Left hindlimb (tissue), 1 donor: Measurements from ENCODE around the gene NME9.

ENCODE experiments used
- DNase-seq: peaks from one replicate; pipeline ENCODE4 v3.0.0-alpha.2; 2018

The NME9 gene

GRCh38 chr3:138332472-138333073 lies 2.9 kb upstream of the NME9 start:
- DNase-seq = no peak

GRCh38 chr3:138331143-138331894 lies 1.7 kb upstream of the NME9 start:
- DNase-seq = no peak

GRCh38 chr3:138329984-138330293 lies 288 bp upstream of the NME9 start:
- no peak for DNase-seq

- no peak for DNase-seq
Measured at GRCh38 chr3:138328341-138328740, 1.3 kb downstream of the NME9 start.

DNA sequence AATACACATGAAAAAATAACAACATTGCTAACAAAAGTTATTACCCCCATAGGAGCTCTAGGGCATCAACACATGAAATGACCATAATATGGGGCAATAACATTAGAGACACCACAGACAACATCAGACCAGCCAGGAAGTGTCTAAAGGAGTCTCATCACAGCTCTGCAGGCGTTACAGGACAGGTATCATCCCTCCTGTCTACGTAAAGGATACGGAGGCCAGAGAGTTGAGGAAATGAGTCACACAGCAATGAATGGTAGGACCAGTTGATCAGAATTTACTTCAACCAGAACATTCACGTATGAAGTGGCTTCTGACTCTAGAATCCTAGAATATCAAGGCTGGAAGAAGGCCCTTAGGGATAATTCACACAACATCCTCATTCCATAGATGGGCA lies 1.8 kb downstream of the NME9 start:
- DNase-seq = no peak

GRCh38 chr3:138326866-138327595 lies 2.6 kb downstream of the NME9 start:
- DNase-seq = no peak

GRCh38 chr3:138325990-138326389 lies 3.7 kb downstream of the NME9 start:
- no peak for DNase-seq

DNA sequence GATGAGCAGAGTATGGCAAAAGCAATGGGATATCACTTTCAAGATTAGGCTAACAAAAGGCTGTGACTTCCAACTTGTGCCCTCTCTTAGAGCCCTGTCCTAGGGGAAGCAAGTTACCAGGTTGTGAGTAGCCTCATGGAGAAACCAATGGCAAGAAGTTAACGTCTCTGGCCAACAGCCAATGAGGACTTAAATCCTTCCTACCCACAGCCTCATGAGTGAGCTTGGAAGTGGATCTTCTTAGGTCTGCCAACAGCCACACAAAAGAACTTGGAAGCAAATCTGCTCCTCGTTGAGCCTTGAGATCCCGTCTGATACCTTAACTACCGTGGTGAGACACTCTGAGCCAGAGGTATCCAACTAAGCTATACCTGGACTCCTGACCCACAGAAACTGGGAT lies 5.7 kb downstream of the NME9 start:
- DNase-seq = no peak

GRCh38 chr3:138317687-138318086 lies 12.0 kb downstream of the NME9 start:
- DNase-seq = no peak

DNA sequence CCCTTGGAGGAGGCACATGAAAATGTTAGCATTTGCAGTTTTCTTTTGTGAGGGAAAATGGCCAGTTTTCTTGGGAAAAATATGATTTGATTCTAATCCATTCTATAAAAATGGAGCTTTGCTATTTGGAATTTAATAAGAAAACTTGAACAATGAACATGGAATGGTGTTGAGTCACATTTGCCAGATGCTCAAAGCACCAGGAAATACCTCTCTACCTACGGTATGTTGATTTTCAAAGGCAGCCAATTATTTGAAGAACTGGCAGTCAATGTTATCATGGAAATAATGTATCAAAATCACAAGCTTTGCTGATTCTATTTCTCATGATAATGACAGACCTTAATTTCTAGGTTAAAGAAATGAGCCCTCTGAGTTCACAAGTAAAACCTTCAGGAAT lies 14.9 kb downstream of the NME9 start:
- no peak for DNase-seq

GRCh38 chr3:138310494-138310893 lies 19.2 kb downstream of the NME9 start:
- DNase-seq = no peak

DNA sequence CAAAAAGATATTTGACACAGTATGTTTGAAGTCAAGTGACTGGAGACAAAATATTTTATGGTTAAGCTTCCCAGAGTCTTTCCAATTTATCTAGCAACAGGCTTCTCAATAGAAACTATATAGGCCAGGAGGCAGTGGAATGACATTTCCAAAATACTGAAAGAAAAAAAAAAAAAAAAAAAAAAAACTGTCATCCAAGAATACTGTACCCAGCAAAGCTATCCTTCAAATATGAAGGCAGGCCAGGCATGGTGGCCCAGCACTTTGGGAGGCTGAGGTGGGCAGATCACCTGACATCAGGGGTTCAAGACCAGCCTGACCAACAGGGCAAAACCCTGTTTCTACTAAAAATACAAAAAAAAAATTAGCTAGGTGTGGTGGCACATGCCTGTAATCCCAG lies 20.9 kb downstream of the NME9 start:
- DNase-seq = no peak

DNA sequence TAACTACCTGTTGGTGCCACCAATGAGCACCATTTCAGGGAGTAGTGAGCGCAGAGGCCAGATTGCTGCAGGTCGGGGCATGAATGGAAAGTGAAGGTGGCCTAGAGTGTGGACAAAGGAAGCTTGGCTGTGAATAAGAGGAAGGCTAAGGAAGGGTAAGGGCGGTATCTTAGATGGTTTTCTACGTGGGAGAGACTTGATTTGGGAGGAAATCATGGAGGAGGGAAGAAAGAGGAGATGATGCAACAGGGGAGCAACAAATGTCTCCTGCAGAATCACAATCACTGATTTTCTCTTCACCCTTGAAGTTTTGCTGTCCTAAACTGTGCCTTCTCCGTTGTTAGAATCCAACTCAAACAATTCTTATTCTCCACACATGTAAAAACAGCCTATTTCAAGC lies 21.8 kb downstream of the NME9 start:
- no peak for DNase-seq

- no peak for DNase-seq
Measured at GRCh38 chr3:138303474-138303873, 26.2 kb downstream of the NME9 start.

DNA sequence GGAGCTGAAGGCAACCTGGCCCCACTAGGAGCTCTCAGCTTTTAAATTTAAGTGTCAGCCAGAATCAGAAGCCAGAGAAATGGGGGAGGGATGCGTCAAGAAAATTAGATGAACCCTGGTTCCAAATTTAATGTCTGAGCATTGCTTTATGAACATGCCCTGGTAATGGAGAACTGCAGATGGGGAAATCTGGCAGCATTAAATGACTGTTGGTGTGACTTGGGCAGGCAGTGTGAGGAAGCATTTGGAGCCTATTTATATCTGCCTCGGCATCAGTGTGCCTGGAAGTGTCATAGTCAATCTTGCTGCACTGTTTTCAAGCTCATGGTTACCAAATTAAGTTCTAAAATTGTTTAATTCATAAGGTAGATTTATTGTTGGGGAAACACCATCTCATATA lies 29.0 kb downstream of the NME9 start:
- DNase-seq = no peak

GRCh38 chr3:138297876-138298275 lies 31.8 kb downstream of the NME9 start:
- DNase-seq = no peak

GRCh38 chr3:138297059-138297607 lies 32.5 kb downstream of the NME9 start:
- DNase-seq = no peak

DNA sequence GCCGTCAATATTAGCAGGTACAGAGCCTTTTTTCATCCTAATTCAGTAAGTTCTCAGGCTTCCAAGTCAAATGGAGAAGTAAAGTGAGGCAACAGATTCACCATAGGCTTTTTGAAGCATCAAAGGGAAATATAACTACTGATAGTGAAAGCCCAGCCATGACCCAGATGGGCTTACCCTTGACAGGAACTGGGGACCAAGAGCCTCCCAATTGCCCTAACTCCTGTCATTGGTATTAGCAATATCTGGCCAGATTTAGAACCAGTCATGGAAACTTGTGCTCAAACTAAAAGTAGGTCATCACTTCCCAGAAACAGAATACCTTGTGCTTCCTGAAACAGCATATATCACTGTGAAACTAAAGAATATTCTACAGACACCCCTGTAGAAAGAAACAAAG lies 33.0 kb downstream of the NME9 start:
- DNase-seq = no peak

DNA sequence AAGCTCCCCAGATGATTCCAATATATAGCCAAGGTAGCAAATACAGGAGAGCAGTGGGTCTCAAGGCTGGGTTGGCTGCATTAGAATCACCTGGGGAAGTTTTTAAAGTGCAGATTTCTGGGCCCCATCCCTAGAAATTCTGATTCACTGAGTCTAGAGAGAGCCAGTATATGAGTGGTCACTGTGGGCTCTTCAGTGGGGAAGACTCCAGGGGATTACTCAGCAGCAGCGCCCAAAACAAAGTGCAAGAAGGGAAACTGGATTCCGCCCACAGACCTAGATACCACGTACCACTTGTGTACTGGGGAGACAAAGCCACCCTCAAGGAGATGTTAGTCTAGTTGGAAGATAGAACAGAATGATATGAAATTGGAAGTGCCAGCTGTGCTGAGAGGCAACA lies 40.0 kb downstream of the NME9 start:
- DNase-seq = no peak

- DNase-seq = no peak
Measured at GRCh38 chr3:138289260-138289659, 40.4 kb downstream of the NME9 start.

- no peak for DNase-seq
Measured at GRCh38 chr3:138284957-138285477, 44.6 kb downstream of the NME9 start.

- no peak for DNase-seq
Measured at GRCh38 chr3:138284079-138284478, 45.6 kb downstream of the NME9 start.

- no peak for DNase-seq
Measured at GRCh38 chr3:138282836-138283235, 46.8 kb downstream of the NME9 start.

DNA sequence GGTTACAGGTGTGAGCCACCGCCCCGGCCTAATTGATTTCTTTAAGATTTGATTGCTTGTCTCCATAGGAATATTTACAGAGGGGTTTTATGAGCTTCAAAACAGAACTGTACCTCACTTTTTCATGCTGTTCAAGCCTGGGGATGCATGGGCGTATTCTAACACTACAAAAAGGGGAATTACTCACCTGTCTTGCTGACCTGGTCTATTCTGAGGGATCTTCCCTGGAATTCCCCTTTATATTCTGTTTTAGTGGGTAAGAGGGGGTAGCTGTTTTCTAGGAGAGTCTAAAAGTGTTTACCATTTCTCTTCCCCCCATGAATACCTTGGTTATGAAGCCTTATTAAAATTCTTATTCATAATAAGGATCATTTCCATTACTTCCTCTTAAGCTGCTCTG lies 48.1 kb downstream of the NME9 start:
- no peak for DNase-seq
